ENCODE measurements around the gene MAPK8IP1.

Gene MAPK8IP1

DNA sequence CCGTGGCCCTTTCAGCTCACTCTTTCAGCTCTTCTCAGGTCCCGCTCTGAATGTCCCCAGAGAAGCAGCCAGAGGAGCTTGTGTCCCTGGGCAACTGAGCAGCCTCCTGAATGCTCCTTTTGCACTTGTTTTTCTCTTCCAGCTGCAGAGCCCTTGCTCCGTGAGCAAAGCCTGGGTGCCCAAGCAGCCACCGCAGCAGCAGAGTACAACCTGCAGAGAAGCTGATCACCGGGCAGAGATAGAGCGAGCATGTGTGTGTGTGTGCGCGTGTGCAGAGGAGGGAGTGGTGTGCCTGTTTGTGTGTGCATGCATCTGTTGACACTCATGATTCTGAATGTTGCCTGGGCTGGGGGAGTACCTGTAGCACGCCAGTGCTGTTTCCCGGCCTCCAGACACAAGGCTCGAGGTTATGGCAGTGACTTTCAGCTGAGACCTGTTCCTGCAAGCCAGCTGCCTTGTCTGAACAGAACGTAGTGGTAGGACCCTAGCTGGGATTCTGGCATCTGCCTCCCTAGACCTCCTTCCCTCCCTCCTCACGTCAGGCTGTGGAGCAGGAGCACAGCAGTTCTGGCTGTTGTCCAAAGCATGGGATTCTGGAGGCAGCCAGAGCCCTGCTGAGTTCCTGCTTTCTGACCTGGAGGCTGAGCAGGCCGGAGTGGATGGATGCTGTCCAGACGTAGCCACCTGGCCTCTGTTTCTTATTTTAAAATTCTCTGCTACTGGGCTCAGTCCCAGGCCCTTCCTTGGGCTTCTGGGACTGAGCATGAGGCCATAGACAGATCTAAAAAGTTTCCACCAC, 4.5 kb upstream of the MAPK8IP1 start:
- Histone ChIP-seq H3K4me3 (no peak overlapping the region), H3K36me3 (ENCODE audit: insufficient read depth, low read length) (peaks cover 7% of the 10 kb centered on the region), H3K27ac (no peak overlapping the region), H3K9ac (ENCODE audit: insufficient read length) (no peak overlapping the region), H3K9me3 (ENCODE audit: low read depth, low read length) (no peaks in the 10 kb centered on the region)
- no peak for DNase-seq (ENCODE audit: low read depth, low spot score)
- no peak for TF ChIP-seq EZH2 (IDR thresholded peaks at IDR 0.05)
- no peak for TF ChIP-seq FOXP2 (optimal IDR thresholded peaks at IDR 0.05; ENCODE audit: control extremely low read depth, extremely low read length, insufficient read depth)
- no peak for TF ChIP-seq POLR2AphosphoS5 (IDR thresholded peaks at IDR 0.05; ENCODE audit: borderline replicate concordance, low read depth, low read length)

DNA sequence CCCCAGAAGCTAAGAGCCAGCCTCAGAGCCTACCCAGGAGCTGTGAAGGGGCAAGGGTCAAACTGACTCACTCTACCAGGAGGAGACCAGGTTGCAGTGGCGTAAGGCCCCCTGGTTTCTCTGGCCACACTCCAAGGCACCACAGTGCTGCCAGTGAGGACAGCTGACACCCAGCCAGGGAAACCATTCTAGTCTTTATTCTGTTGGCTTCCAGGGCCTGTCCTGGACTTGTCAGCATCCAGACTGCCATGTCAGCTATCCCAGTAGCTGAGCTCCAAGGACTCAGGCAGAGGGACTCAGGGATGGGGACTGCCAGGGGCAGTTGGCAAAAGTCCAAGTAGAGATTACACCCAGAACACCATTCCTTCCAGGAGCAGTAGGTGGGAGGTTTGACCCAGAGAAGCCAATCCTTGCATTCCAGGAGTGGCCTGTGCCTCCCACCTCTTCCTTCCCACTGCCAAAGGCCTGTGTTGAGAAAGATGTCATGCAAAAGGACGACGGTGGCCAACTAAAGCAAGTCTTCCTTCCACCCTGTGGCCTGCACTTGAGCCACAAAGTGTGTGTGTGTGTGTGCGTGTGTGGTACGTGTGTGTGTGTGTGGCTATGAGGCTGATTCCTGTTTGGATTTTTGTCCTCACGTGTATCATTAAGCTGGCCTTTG, 3.6 kb upstream of the MAPK8IP1 start:
- no peak for DNase-seq (ENCODE audit: low read depth, low spot score)
- H3K36me3 ChIP-seq (ENCODE audit: insufficient read depth, low read length), result peaks cover 7% of the 10 kb centered on the region
- TF ChIP-seq POLR2AphosphoS5 (IDR thresholded peaks at IDR 0.05; ENCODE audit: borderline replicate concordance, low read depth, low read length), result no peak

DNA sequence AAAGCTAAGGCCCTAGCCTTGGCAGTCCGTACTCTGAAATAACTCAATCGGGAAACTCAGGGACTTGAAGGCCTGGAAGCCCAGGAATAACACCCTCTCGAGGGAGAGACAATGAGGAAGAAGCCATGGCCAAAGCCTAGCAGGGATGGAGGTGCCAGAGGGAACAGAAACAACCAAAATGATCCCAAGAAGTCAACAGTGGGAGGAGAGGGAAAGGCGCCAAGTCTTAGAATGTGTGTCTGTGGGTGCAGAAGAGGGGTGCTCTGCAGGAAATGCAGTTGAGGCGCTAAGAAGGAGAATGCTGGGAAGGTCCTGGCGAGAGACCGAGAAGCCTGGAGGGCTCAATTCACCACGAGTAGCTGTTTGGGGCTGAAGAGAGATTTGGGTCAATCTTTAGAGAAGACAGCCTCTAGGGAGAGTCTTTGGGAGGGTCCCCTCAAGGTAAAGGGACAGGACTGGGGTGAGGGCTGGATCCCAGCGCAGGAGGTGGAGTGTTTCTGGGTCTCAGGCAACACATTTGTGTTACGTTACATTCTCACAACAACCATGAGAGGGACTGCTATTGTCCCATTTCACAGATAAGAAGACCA, 760 bp upstream of the MAPK8IP1 start:
- no peak for DNase-seq (ENCODE audit: low read depth, low spot score)
- TF ChIP-seq EZH2 (IDR thresholded peaks at IDR 0.05) (no peak), FOXP2 (optimal IDR thresholded peaks at IDR 0.05; ENCODE audit: control extremely low read depth, extremely low read length, insufficient read depth) (no peak), POLR2AphosphoS5 (IDR thresholded peaks at IDR 0.05; ENCODE audit: borderline replicate concordance, low read depth, low read length) (no peak)
- Histone ChIP-seq H3K27ac (no peak overlapping the region), H3K36me3 (ENCODE audit: insufficient read depth, low read length) (no peaks in the 10 kb centered on the region; the same call in 1 of the 2 replicates), H3K4me3 (no peak overlapping the region), H3K9me3 (ENCODE audit: low read depth, low read length) (no peaks in the 10 kb centered on the region), H3K9ac (ENCODE audit: insufficient read length) (no peak overlapping the region)

More for the DNA sequence above, 3.6 kb upstream of the MAPK8IP1 start:
- H3K4me3 ChIP-seq, result no peak overlapping the region
- no peak overlapping the region for H3K27ac ChIP-seq
- no peaks in the 10 kb centered on the region for H3K9me3 ChIP-seq (ENCODE audit: low read depth, low read length)
- no peak overlapping the region for H3K9ac ChIP-seq (ENCODE audit: insufficient read length)

GRCh38 chr11:45885921-45886721, 670 bp downstream of the MAPK8IP1 start:
- H3K4me3 ChIP-seq, result peak overlapping the region; percentile 72
- DNase-seq (ENCODE audit: low read depth, low spot score), result no peak

DNA sequence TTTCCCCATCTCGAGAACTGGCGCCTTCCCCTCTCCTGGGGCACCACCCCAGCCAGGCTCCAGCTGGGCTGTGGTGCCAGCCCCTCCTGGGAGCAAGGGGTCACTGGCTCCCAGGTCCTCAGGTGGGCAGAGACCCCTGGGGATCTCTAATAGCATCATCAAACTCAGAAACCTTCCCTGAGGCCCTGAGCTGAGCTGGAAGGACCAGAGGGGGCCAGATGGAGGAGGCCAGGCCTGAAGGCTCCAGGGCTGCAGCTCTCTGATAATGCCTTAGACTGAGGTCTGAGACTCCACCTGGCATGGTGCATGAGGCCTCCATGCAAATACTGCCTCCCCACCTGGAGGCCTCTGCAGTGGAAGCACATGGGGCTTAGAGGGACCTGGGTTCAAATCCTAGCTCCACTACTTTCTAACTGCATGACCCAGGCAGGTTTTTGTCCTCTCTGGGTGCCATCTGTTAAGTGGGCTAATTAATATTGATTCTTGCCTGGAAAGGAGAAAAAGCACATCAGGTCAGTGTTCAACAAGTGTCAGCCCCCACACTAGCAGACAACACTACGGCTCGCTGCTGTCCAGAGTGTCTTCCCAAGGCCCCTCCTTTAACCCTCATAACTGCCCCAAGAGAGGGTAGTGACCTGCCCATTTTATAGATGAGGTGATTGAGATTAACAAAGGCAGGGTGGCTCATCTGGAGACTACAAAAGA, 1.5 kb downstream of the MAPK8IP1 start:
- Histone ChIP-seq H3K9ac (ENCODE audit: insufficient read length) (no peak overlapping the region), H3K36me3 (ENCODE audit: insufficient read depth, low read length) (no peaks in the 10 kb centered on the region), H3K9me3 (ENCODE audit: low read depth, low read length) (no peaks in the 10 kb centered on the region), H3K4me3 (no peak overlapping the region), H3K27ac (no peak overlapping the region)
- no peak for DNase-seq (ENCODE audit: low read depth, low spot score)
- TF ChIP-seq FOXP2 (optimal IDR thresholded peaks at IDR 0.05; ENCODE audit: control extremely low read depth, extremely low read length, insufficient read depth) (no peak), EZH2 (IDR thresholded peaks at IDR 0.05) (no peak), POLR2AphosphoS5 (IDR thresholded peaks at IDR 0.05; ENCODE audit: borderline replicate concordance, low read depth, low read length) (no peak)

More at GRCh38 chr11:45885921-45886721, 670 bp downstream of the MAPK8IP1 start:
- H3K9me3 ChIP-seq (ENCODE audit: low read depth, low read length), result no peaks in the 10 kb centered on the region
- TF ChIP-seq EZH2 (IDR thresholded peaks at IDR 0.05) (no peak), POLR2AphosphoS5 (IDR thresholded peaks at IDR 0.05; ENCODE audit: borderline replicate concordance, low read depth, low read length) (no peak), FOXP2 (optimal IDR thresholded peaks at IDR 0.05; ENCODE audit: control extremely low read depth, extremely low read length, insufficient read depth) (no peak)
- no peak overlapping the region for H3K9ac ChIP-seq (ENCODE audit: insufficient read length)
- H3K36me3 ChIP-seq (ENCODE audit: insufficient read depth, low read length), result no peaks in the 10 kb centered on the region
- H3K27ac ChIP-seq, result no peak overlapping the region

GRCh38 chr11:45887587-45887986, 2.1 kb downstream of the MAPK8IP1 start:
- TF ChIP-seq FOXP2 (optimal IDR thresholded peaks at IDR 0.05; ENCODE audit: control extremely low read depth, extremely low read length, insufficient read depth), result no peak
- TF ChIP-seq EZH2 (IDR thresholded peaks at IDR 0.05), result no peak
- TF ChIP-seq POLR2AphosphoS5 (IDR thresholded peaks at IDR 0.05; ENCODE audit: borderline replicate concordance, low read depth, low read length), result no peak
- H3K27ac ChIP-seq, result no peak overlapping the region
- no peak overlapping the region for H3K9ac ChIP-seq (ENCODE audit: insufficient read length)
- H3K36me3 ChIP-seq (ENCODE audit: insufficient read depth, low read length), result no peaks in the 10 kb centered on the region
- no peak for DNase-seq (ENCODE audit: low read depth, low spot score)
- H3K4me3 ChIP-seq, result no peak overlapping the region
- no peaks in the 10 kb centered on the region for H3K9me3 ChIP-seq (ENCODE audit: low read depth, low read length)

DNA sequence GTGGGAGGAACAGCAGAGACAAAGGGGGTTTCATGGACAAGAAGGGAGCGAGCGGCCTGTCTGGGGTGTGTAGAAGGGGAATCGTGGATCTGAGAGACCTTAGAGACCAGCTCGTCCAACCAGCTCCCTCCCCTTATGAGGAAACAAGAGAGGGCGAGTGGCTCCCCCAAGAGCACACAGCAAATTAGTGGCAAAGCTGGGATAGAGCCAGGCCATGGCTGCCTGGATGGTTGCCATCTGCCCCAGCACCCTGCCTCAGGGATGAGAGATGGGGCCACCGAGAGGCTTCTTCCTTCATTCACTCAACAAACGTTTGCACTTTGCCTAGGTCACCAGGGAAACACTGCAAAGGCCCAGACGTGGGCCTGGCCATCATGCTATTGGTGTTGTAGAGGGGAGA, 4.1 kb downstream of the MAPK8IP1 start:
- no peak for DNase-seq (ENCODE audit: low read depth, low spot score)
- TF ChIP-seq POLR2AphosphoS5 (IDR thresholded peaks at IDR 0.05; ENCODE audit: borderline replicate concordance, low read depth, low read length), result no peak
- no peak for TF ChIP-seq FOXP2 (optimal IDR thresholded peaks at IDR 0.05; ENCODE audit: control extremely low read depth, extremely low read length, insufficient read depth)
- no peak for TF ChIP-seq EZH2 (IDR thresholded peaks at IDR 0.05)
- no peak overlapping the region for H3K9ac ChIP-seq (ENCODE audit: insufficient read length)
- no peaks in the 10 kb centered on the region for H3K9me3 ChIP-seq (ENCODE audit: low read depth, low read length)
- no peaks in the 10 kb centered on the region for H3K36me3 ChIP-seq (ENCODE audit: insufficient read depth, low read length)
- no peak overlapping the region for H3K27ac ChIP-seq
- no peak overlapping the region for H3K4me3 ChIP-seq

All from SK-N-MC (cell line).